Spleen (tissue), 11 donors: Measurements from ENCODE around the gene RBMS3. TPM values are rescaled to one million over a fixed set of nuclear protein-coding genes. Genes with fewer than 3 reads are reported as not detected.

Experiments used
- DNase-seq: peaks from one replicate; pipeline ENCODE4 v3.0.0-alpha.2; 2020
- H3K27ac ChIP-seq, 8 donors: fragments of 200-600 bp; sonication (generic) in 7 of 8; 1 replicate in 4 of 8; 2 replicates in 4 of 8; pipeline versions ENCODE4 v1.5.0 to v1.8.0; 2016 to 2021; ENCODE audit warnings: inconsistent platforms in 4 of 8, mild to moderate bottlenecking in 4 of 8, moderate library complexity in 1 of 8
- H3K27me3 ChIP-seq, 7 donors: fragments of 200-600 bp; sonication (generic) in 6 of 7; replicated peaks in 1 of 7; 1 replicate in 4 of 7; 2 replicates in 3 of 7; pipeline versions ENCODE4 v1.5.0 to v1.8.0; 2016 to 2021; ENCODE audit warnings: inconsistent platforms in 3 of 7, mild to moderate bottlenecking in 1 of 7
- H3K36me3 ChIP-seq, 6 donors: fragments of 200-600 bp; sonication (generic) in 5 of 6; 1 replicate in 4 of 6; 2 replicates in 2 of 6; pipeline versions ENCODE4 v1.5.0 to v1.8.0; 2016 to 2021; ENCODE audit warnings: inconsistent platforms in 2 of 6
- H3K4me1 ChIP-seq, 6 donors: fragments of 200-600 bp; sonication (generic) in 5 of 6; 1 replicate in 3 of 6; 2 replicates in 3 of 6; pipeline versions ENCODE4 v1.5.0 to v1.8.0; 2016 to 2021; ENCODE audit warnings: inconsistent platforms in 3 of 6
- H3K4me3 ChIP-seq, 8 donors: fragments of 200-600 bp; sonication (generic) in 7 of 8; 1 replicate in 4 of 8; 2 replicates in 4 of 8; pipeline versions ENCODE4 v1.5.0 to v1.8.0; 2016 to 2021; ENCODE audit warnings: inconsistent platforms in 4 of 8, mild to moderate bottlenecking in 4 of 8, moderate library complexity in 2 of 8
- H3K9me3 ChIP-seq, 8 donors: fragments of 200-600 bp; sonication (generic) in 7 of 8; 1 replicate in 4 of 8; 2 replicates in 4 of 8; pipeline versions ENCODE4 v1.5.0 to v1.8.0; 2016 to 2021; ENCODE audit warnings: inconsistent platforms in 4 of 8
- POLR2A ChIP-seq, 3 donors: fragments of 450-650 bp; IDR thresholded peaks; one replicate each; pipeline ENCODE4 v1.5.1; 2017; ENCODE audit warnings: antibody characterized with exemption in 3 of 3, mild to moderate bottlenecking in 1 of 3
- POLR2AphosphoS5 ChIP-seq, 3 donors: sonication (generic); formaldehyde crosslinking; IDR thresholded peaks; one replicate each; pipeline ENCODE4 v1.5.1; 2017; ENCODE audit warnings: antibody characterized with exemption in 3 of 3
- WGBS, 5 donors: extraction: QIAGEN DNeasy Blood & Tissue Kit in 3 of 5; methylation state at CpG; one replicate each; pipeline versions ENCODE4 v1.1.5 to v1.1.7; 2013 to 2018; 5-methylcytosine and 5-hydroxymethylcytosine counted together
- intact Hi-C: fragments of 100-400 bp; cut with DNase I; formaldehyde crosslinking; loops from one replicate; pipeline ENCODE4 v1.15.0; 2023; ENCODE audit warnings: low total_unique reads
- polyA plus RNA-seq, 3 donors: library from polyadenylated mRNA; stranded (reverse); fragments of 200-250 nt; gene quantifications; one replicate each; pipeline ENCODE4 v1.2.1, GENCODE V29; 2013
- total RNA-seq, 7 donors: library from RNA; depleted of rRNA in 3 of 7; stranded (reverse); fragments of >200 nt in 3 of 7; fragmentation: NEBNext Ultra II Directional in 4 of 7; extraction: Animal tissue kit (Norgen Biotek cat#: 25700) in 4 of 7; gene quantifications; one replicate each; pipeline versions ENCODE4 v1.1.0 to v1.2.1, GENCODE V29; 2016 to 2021
- TF ChIP-seq, protein P1 (sequence below), 11 experiments: fragments of 200-600 bp in 7 of 11; fragments of 450-650 bp in 4 of 11; sonication (generic) in 4 of 11; IDR thresholded peaks in 8 of 11; conservative IDR thresholded peaks in 3 of 11; 1 replicate in 7 of 11; 2 replicates in 4 of 11; pipeline versions ENCODE4 v1.4.0 to v1.8.0; 2016 to 2021; ENCODE audit warnings: antibody characterized with exemption in 11 of 11, inconsistent platforms in 4 of 11, mild to moderate bottlenecking in 1 of 11
- donor health status: healthy with polysubstance abuse.
- donor health status: DM: no; HTN: no; CAD: no; lungs with moderate emphysema.
- donor health status: DM: no; HTN: no; CAD: no.
- donor health status: Bipolar disorder and iron deficiency.
- donor health status: healthy.
- donor health status: DM: no; HTN: no; CAD: no.
- donor health status: DM: yes; HTN: yes; CAD: no.

Gene RBMS3
- total and polyA plus RNA-seq, 10 donors: 2.6 to 81.9 (median 52.5) TPM

DNA sequence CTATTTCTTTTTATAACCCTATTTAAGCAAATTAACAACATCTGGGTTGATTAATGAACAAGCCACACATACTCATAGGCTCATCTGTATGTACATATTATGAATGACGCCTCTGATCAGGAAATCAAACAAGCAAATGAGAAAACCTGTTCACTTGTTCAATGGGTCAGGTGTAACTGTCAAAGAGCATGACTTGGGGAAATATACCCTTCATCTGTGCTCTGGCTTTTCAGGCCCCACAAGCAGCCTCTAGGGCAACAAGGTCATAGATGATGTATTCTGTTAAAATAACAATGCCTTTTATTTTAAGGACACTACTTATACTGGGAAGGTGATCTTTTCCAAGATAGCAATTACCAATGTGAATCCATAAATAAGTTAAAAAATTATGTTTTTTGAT, 102.0 kb downstream of the RBMS3 start:
- H3K27me3 ChIP-seq: no peaks in the 10 kb centered on the region
- no peak overlapping the region for H3K27ac ChIP-seq
- DNase-seq: no peak
- intact Hi-C loops: no loop called here
- TF ChIP-seq, protein P1, sequence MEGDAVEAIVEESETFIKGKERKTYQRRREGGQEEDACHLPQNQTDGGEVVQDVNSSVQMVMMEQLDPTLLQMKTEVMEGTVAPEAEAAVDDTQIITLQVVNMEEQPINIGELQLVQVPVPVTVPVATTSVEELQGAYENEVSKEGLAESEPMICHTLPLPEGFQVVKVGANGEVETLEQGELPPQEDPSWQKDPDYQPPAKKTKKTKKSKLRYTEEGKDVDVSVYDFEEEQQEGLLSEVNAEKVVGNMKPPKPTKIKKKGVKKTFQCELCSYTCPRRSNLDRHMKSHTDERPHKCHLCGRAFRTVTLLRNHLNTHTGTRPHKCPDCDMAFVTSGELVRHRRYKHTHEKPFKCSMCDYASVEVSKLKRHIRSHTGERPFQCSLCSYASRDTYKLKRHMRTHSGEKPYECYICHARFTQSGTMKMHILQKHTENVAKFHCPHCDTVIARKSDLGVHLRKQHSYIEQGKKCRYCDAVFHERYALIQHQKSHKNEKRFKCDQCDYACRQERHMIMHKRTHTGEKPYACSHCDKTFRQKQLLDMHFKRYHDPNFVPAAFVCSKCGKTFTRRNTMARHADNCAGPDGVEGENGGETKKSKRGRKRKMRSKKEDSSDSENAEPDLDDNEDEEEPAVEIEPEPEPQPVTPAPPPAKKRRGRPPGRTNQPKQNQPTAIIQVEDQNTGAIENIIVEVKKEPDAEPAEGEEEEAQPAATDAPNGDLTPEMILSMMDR (IDR thresholded peaks at IDR 0.05 in 8 of 11, conservative IDR thresholded peaks at IDR 0.05 in 3 of 11): no peak
- TF ChIP-seq POLR2A (IDR thresholded peaks at IDR 0.05) (no peak), POLR2AphosphoS5 (IDR thresholded peaks at IDR 0.05) (no peak)
- H3K4me3 ChIP-seq: no peak overlapping the region
- no peaks in the 10 kb centered on the region for H3K9me3 ChIP-seq
- H3K4me1 ChIP-seq: no peaks in the 10 kb centered on the region
- H3K36me3 ChIP-seq: no peaks in the 10 kb centered on the region
- 90 to 100% (median 95%) methylated on average over 1 of the region's 1 CpG for WGBS, 5 donors

DNA sequence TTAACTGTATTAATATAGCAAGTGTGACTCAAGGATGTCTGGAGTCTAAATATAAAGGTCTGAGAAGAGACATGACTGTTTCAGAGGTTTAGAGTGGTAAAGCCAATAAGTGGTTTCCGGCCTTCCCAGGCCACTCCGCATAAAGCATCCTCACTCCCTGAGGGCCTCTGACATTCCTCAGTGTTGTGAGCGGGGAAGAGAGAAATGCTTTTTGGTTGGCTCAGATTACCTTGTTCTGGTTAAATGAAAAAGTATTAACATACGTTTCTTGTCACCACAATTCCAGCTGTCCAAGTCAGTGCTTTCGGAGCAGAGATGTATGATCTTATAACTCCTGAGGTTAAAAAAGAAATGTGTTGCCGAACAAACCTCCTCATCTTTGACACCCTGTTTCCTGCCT, 103.8 kb downstream of the RBMS3 start:
- no peak overlapping the region for H3K27ac ChIP-seq
- intact Hi-C loops: no loop called here
- H3K4me1 ChIP-seq: no peaks in the 10 kb centered on the region
- TF ChIP-seq POLR2A (IDR thresholded peaks at IDR 0.05) (no peak), POLR2AphosphoS5 (IDR thresholded peaks at IDR 0.05) (no peak)
- TF ChIP-seq, protein P1 (IDR thresholded peaks at IDR 0.05 in 8 of 11, conservative IDR thresholded peaks at IDR 0.05 in 3 of 11): no peak
- no peaks in the 10 kb centered on the region for H3K36me3 ChIP-seq
- WGBS, 5 donors: 63 to 82% (median 70%) methylated on average over 6 of the region's 6 CpGs
- H3K9me3 ChIP-seq: no peaks in the 10 kb centered on the region
- no peak for DNase-seq
- H3K27me3 ChIP-seq: no peaks in the 10 kb centered on the region
- H3K4me3 ChIP-seq: no peak overlapping the region

DNA sequence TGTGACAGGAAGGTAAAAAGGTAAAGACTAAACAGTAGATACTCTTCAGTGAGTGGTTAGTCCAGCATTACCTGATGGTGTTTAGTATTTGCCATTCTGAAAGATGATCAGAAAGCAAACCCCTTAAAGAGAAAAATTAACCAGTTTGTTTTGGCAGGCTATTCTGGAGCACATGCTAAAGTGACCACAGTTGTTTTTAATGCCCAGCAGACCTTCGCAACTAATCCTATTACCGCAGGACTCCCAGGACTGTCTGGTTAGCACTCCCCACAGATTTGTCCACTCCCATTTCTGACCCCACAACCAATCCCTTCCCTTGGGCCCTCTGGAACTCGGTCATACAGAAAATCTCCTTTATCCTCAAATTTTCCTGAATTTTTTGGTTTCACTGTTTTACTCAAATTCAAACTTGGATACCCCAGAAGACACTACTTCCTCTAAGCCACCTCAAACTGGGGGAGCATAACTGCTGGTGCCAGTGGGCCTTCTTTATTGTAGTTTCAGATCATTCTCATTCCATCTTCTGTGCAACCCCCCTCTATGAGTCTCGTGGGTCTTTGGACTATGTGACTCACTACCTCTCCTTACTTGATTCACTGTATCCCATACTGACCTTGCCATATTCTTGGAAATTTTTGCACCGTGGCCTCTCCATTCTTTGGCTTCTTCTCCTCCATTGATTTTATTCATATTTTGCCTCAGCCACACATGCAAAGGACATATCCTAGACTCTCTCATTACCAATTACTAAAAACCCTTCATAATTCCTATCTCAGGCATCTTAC, 104.4 kb downstream of the RBMS3 start:
- 80 to 96% (median 88%) methylated on average over 5 of the region's 5 CpGs for WGBS, 5 donors
- no peaks in the 10 kb centered on the region for H3K4me1 ChIP-seq
- intact Hi-C loops: no loop called here
- no peak overlapping the region for H3K27ac ChIP-seq
- H3K9me3 ChIP-seq: no peaks in the 10 kb centered on the region
- TF ChIP-seq POLR2A (IDR thresholded peaks at IDR 0.05) (no peak), POLR2AphosphoS5 (IDR thresholded peaks at IDR 0.05) (no peak)
- TF ChIP-seq, protein P1 (IDR thresholded peaks at IDR 0.05 in 8 of 11, conservative IDR thresholded peaks at IDR 0.05 in 3 of 11): no peak
- H3K4me3 ChIP-seq: no peak overlapping the region
- no peaks in the 10 kb centered on the region for H3K36me3 ChIP-seq
- H3K27me3 ChIP-seq: no peaks in the 10 kb centered on the region
- no peak for DNase-seq

DNA sequence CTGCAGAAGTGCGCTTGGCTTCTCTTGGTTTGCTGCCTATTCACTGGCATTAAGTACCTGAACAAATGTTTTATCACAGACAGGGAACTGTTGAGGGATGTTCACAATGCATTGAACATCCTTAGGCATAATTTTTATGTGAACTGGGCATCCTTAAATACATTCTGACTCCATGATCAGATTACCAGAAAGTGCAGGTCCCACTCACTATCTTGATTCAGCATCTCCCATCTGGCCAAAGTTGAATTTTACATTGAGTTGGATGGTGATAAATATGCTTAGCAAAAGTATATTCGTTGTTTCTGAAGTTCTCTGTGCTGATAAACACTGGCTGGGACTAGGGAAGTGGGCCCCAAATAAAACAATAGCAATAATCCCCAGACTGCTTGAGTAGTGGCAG, 108.5 kb downstream of the RBMS3 start:
- H3K4me3 ChIP-seq: no peak overlapping the region
- H3K36me3 ChIP-seq: no peaks in the 10 kb centered on the region
- WGBS, 5 donors: 64 to 77% (median 72%) methylated on average over 2 of the region's 2 CpGs
- intact Hi-C loops: no loop called here
- TF ChIP-seq, protein P1 (IDR thresholded peaks at IDR 0.05 in 8 of 11, conservative IDR thresholded peaks at IDR 0.05 in 3 of 11): no peak
- TF ChIP-seq POLR2AphosphoS5 (IDR thresholded peaks at IDR 0.05) (no peak), POLR2A (IDR thresholded peaks at IDR 0.05) (no peak)
- no peak overlapping the region for H3K27ac ChIP-seq
- H3K27me3 ChIP-seq: no peaks in the 10 kb centered on the region
- no peaks in the 10 kb centered on the region for H3K4me1 ChIP-seq
- H3K9me3 ChIP-seq: peaks cover 0 to 15% (median 9%) of the 10 kb centered on the region in 8 donors
- no peak for DNase-seq
